VCaP (cell line): Measurements from ENCODE around the gene PTGER4.
"Not testable (repeated sequence)": the region's sequence is repeated elsewhere in the genome, so short reads cannot be mapped to it uniquely, and the experiment has no call there.

Experiments used
- H3K27ac ChIP-seq: fragments of 450-650 bp; 2 replicates; pipeline ENCODE4 v1.5.1; 2017
- TF ChIP-seq, protein P1 (sequence below): fragments of 450-650 bp; conservative IDR thresholded peaks from 2 replicates; pipeline ENCODE4 v1.5.1; 2017; ENCODE audit warnings: mild to moderate bottlenecking, moderate library complexity

PTGER4 gene

DNA sequence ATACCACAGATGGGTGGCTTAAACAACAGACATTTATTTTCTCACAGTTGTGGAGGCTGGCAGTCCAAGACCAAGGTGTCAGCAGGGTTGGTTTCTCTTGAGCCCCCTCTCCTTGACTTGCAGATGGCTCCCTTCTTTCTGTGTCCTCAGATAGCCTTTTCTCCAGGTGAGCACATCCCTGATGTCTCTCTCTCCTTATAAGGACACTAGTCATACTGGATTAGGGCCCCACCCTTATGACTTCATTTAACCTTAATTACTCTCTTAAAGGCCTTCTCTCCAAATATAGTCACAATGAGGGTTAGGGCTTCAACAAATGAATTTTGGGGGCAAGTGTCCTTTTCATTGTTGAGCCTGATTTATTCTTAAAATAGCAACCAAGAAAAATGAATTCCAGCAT is 14.7 kb downstream of the PTGER4 start:
- H3K27ac ChIP-seq = no peak overlapping the region
- TF ChIP-seq, protein P1, sequence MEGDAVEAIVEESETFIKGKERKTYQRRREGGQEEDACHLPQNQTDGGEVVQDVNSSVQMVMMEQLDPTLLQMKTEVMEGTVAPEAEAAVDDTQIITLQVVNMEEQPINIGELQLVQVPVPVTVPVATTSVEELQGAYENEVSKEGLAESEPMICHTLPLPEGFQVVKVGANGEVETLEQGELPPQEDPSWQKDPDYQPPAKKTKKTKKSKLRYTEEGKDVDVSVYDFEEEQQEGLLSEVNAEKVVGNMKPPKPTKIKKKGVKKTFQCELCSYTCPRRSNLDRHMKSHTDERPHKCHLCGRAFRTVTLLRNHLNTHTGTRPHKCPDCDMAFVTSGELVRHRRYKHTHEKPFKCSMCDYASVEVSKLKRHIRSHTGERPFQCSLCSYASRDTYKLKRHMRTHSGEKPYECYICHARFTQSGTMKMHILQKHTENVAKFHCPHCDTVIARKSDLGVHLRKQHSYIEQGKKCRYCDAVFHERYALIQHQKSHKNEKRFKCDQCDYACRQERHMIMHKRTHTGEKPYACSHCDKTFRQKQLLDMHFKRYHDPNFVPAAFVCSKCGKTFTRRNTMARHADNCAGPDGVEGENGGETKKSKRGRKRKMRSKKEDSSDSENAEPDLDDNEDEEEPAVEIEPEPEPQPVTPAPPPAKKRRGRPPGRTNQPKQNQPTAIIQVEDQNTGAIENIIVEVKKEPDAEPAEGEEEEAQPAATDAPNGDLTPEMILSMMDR = no peak

GRCh38 chr5:40700116-40700782 is 20.5 kb downstream of the PTGER4 start:
- no peak overlapping the region for H3K27ac ChIP-seq
- TF ChIP-seq, protein P1 = no peak

DNA sequence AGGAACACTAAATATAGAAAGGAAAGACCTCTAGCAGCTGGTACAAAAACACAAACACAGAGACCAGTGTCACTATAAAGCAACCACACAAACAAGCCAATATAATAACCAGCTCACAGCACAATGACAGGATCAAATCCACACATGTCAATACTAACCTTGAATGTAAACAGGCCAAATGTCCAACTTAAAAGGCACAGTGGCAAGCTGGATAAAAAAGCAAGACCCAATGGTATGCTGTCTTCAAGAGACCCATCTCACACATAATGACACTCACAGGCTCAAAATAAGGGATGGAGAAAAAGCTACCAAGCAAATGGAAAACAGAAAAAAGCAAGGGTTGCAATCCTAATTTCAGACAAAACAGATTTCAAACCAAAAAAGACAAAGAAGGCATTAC is 22.3 kb downstream of the PTGER4 start:
- H3K27ac ChIP-seq = not testable (repeated sequence)

- not testable (repeated sequence) for H3K27ac ChIP-seq
Observed at GRCh38 chr5:40705484-40705883, 25.8 kb downstream of the PTGER4 start.

- H3K27ac ChIP-seq = not testable (repeated sequence)
Observed at GRCh38 chr5:40710575-40710974, 30.9 kb downstream of the PTGER4 start.

DNA sequence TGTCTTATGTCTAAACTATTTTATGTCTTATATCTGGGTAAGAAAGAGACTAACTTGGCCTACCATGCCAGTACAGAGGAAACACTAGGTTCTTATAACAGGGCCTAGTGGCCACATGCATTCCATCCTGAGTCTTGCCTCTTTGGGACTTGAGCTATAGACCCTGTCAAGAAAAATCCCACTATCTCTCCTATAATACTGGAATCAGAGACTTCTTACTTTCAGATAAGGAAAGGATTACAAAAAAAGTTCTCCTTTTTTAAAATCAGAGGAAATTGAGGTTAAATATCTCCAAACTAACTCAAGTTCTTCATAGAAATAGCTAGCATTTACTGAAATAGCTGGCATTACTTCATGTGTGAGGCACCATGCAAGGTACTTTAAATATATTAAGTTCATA is 34.3 kb downstream of the PTGER4 start:
- TF ChIP-seq, protein P1 = no peak
- H3K27ac ChIP-seq = no peak overlapping the region

GRCh38 chr5:40716000-40716399 is 36.3 kb downstream of the PTGER4 start:
- no peak overlapping the region for H3K27ac ChIP-seq
- TF ChIP-seq, protein P1 = peak; percentile 70

- no peak overlapping the region for H3K27ac ChIP-seq
- TF ChIP-seq, protein P1 = no peak
Observed at GRCh38 chr5:40716590-40716989, 36.9 kb downstream of the PTGER4 start.

- H3K27ac ChIP-seq = no peak overlapping the region
- TF ChIP-seq, protein P1 = no peak
Observed at GRCh38 chr5:40717281-40717680, 37.6 kb downstream of the PTGER4 start.
